ENCODE measurements around the gene IGSF21.

- TF ChIP-seq EGR1 (IDR thresholded peaks at IDR 0.05; ENCODE audit: low read depth in 2 of 2) (no peak), ATF3 (IDR thresholded peaks at IDR 0.05) (no peak), SP1 (IDR thresholded peaks at IDR 0.05) (no peak), RAD21 (IDR thresholded peaks at IDR 0.05) (no peak), FOXA1 (IDR thresholded peaks at IDR 0.05) (no peak), YY1 (IDR thresholded peaks at IDR 0.05) (no peak), GABPA (IDR thresholded peaks at IDR 0.05 in 1 of 2, conservative IDR thresholded peaks at IDR 0.05 in 1 of 2) (no peak), NR2F2 (IDR thresholded peaks at IDR 0.05) (no peak), MAX (IDR thresholded peaks at IDR 0.05) (no peak), RXRA (IDR thresholded peaks at IDR 0.05) (no peak), ZBTB33 (IDR thresholded peaks at IDR 0.05) (no peak)
- TF ChIP-seq, protein P1, sequence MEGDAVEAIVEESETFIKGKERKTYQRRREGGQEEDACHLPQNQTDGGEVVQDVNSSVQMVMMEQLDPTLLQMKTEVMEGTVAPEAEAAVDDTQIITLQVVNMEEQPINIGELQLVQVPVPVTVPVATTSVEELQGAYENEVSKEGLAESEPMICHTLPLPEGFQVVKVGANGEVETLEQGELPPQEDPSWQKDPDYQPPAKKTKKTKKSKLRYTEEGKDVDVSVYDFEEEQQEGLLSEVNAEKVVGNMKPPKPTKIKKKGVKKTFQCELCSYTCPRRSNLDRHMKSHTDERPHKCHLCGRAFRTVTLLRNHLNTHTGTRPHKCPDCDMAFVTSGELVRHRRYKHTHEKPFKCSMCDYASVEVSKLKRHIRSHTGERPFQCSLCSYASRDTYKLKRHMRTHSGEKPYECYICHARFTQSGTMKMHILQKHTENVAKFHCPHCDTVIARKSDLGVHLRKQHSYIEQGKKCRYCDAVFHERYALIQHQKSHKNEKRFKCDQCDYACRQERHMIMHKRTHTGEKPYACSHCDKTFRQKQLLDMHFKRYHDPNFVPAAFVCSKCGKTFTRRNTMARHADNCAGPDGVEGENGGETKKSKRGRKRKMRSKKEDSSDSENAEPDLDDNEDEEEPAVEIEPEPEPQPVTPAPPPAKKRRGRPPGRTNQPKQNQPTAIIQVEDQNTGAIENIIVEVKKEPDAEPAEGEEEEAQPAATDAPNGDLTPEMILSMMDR (IDR thresholded peaks at IDR 0.05; ENCODE audit: low read depth, low read length, missing input control): no peak
- TF ChIP-seq, protein P2, sequence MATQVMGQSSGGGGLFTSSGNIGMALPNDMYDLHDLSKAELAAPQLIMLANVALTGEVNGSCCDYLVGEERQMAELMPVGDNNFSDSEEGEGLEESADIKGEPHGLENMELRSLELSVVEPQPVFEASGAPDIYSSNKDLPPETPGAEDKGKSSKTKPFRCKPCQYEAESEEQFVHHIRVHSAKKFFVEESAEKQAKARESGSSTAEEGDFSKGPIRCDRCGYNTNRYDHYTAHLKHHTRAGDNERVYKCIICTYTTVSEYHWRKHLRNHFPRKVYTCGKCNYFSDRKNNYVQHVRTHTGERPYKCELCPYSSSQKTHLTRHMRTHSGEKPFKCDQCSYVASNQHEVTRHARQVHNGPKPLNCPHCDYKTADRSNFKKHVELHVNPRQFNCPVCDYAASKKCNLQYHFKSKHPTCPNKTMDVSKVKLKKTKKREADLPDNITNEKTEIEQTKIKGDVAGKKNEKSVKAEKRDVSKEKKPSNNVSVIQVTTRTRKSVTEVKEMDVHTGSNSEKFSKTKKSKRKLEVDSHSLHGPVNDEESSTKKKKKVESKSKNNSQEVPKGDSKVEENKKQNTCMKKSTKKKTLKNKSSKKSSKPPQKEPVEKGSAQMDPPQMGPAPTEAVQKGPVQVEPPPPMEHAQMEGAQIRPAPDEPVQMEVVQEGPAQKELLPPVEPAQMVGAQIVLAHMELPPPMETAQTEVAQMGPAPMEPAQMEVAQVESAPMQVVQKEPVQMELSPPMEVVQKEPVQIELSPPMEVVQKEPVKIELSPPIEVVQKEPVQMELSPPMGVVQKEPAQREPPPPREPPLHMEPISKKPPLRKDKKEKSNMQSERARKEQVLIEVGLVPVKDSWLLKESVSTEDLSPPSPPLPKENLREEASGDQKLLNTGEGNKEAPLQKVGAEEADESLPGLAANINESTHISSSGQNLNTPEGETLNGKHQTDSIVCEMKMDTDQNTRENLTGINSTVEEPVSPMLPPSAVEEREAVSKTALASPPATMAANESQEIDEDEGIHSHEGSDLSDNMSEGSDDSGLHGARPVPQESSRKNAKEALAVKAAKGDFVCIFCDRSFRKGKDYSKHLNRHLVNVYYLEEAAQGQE (IDR thresholded peaks at IDR 0.05): no peak
Observed at GRCh38 chr1:18229625-18230024, 122.0 kb downstream of the IGSF21 start.

Data from liver (tissue), 3 donors.